B cell (primary cell): Measurements from ENCODE around the gene FYB2.

Experiments used
- EZH2 ChIP-seq: IDR thresholded peaks from 2 replicates; pipeline ENCODE4 v1.6.1; 2012; ENCODE audit warnings: borderline replicate concordance, low read depth, mild to moderate bottlenecking, moderate library complexity, low read length; ENCODE audit not compliant: insufficient read depth, poor library complexity, severe bottlenecking
- TF ChIP-seq, protein P1 (sequence below): fragments of 200-600 bp; IDR thresholded peaks from one replicate; pipeline ENCODE4 v1.8.0; 2022; ENCODE audit warnings: antibody characterized with exemption, mild to moderate bottlenecking

DNA sequence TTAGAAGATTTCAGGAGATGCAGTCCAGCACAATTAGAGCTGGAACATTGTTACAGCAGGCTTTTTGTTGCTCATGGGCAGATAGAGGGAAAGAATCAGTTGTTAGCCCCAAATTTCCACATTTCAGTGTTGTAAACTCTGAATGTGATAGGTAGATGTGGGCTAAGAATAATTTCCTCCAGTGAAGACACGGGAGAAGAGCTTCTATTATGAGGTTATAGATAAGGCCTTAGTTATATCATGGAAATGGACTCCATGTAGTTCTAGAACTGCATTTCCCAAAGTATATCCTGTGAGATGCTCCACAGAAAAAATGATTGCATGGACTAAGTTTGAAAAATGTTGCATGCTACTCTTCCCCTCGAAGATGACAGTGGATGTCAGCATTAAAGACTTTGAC, 109.2 kb downstream of the FYB2 start:
- TF ChIP-seq EZH2: no peak
- TF ChIP-seq, protein P1, sequence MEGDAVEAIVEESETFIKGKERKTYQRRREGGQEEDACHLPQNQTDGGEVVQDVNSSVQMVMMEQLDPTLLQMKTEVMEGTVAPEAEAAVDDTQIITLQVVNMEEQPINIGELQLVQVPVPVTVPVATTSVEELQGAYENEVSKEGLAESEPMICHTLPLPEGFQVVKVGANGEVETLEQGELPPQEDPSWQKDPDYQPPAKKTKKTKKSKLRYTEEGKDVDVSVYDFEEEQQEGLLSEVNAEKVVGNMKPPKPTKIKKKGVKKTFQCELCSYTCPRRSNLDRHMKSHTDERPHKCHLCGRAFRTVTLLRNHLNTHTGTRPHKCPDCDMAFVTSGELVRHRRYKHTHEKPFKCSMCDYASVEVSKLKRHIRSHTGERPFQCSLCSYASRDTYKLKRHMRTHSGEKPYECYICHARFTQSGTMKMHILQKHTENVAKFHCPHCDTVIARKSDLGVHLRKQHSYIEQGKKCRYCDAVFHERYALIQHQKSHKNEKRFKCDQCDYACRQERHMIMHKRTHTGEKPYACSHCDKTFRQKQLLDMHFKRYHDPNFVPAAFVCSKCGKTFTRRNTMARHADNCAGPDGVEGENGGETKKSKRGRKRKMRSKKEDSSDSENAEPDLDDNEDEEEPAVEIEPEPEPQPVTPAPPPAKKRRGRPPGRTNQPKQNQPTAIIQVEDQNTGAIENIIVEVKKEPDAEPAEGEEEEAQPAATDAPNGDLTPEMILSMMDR: no peak
